GM23338 (cell line): Measurements from ENCODE around the gene GLP1R.

Source experiments
- CTCF ChIP-seq, 2 experiments: fragments of 200-600 bp in 1 of 2; sonication (generic) in 1 of 2; conservative IDR thresholded peaks; 2 replicates each; pipeline versions ENCODE4 v1.5.1 to v1.6.1; 2016 to 2017; ENCODE audit warnings: antibody characterized with exemption in 2 of 2, low read depth in 2 of 2, mild to moderate bottlenecking in 2 of 2, moderate library complexity in 1 of 2
- REST ChIP-seq: IDR thresholded peaks from one replicate; pipeline ENCODE4 v1.6.1; 2018; ENCODE audit warnings: antibody characterized with exemption; ENCODE audit not compliant: unreplicated experiment

- TF ChIP-seq CTCF (conservative IDR thresholded peaks at IDR 0.05; ENCODE audit: low read depth in 2 of 2): no peak
- TF ChIP-seq REST: no peak
Measured at GRCh38 chr6:39008737-39009136, 39.8 kb upstream of the GLP1R start.
